Lower lobe of right lung (tissue), 2 donors: Measurements from ENCODE around the gene C2orf76. TPM values are rescaled to one million over a fixed set of nuclear protein-coding genes. Genes with fewer than 3 reads are reported as not detected.

Experiments used
- ATAC-seq, 2 donors: fragments of 200-7000 bp; cut with Tn5 transposase; one replicate each; pipeline ENCODE4 v1.9.1; 2020 to 2022; ENCODE audit warnings: mild to moderate bottlenecking in 2 of 2, moderate library complexity in 2 of 2
- DNase-seq: peaks from one replicate; pipeline ENCODE4 v3.0.0-alpha.2; 2020
- H3K27ac ChIP-seq: fragments of 200-600 bp; one replicate; pipeline ENCODE4 v1.8.0; 2022
- H3K27me3 ChIP-seq: fragments of 200-600 bp; one replicate; pipeline ENCODE4 v1.8.0; 2022; ENCODE audit warnings: low read depth
- H3K36me3 ChIP-seq: fragments of 200-600 bp; one replicate; pipeline ENCODE4 v1.8.0; 2022; ENCODE audit warnings: mild to moderate bottlenecking
- H3K4me1 ChIP-seq: fragments of 200-600 bp; one replicate; pipeline ENCODE4 v1.8.0; 2022
- H3K4me3 ChIP-seq: fragments of 200-600 bp; one replicate; pipeline ENCODE4 v1.8.0; 2022; ENCODE audit warnings: mild to moderate bottlenecking
- H3K9me3 ChIP-seq: fragments of 200-600 bp; one replicate; pipeline ENCODE4 v1.8.0; 2022
- CTCF ChIP-seq: fragments of 200-600 bp; IDR thresholded peaks from one replicate; pipeline ENCODE4 v1.8.0; 2022; ENCODE audit warnings: antibody characterized with exemption, mild to moderate bottlenecking
- intact Hi-C: fragments of 100-400 bp; cut with DNase I; formaldehyde crosslinking; loops from one replicate; pipeline ENCODE4 v1.11.0; 2022
- total RNA-seq: library from RNA; stranded (reverse); fragmentation: NEBNext Ultra II Directional; extraction: Animal tissue kit (Norgen Biotek cat#: 25700); gene quantifications from one replicate; pipeline ENCODE4 v1.2.1, GENCODE V29; 2021
- donor health status: DM: no; HTN: yes; CAD: no; lungs with severe emphysema.

Gene C2orf76
- total RNA-seq, 1 donor from 2014 or later: 11.6 TPM

- no peaks in the 10 kb centered on the region for H3K27me3 ChIP-seq
- DNase-seq: no peak
- no peak overlapping the region for H3K4me3 ChIP-seq
- H3K36me3 ChIP-seq: no peaks in the 10 kb centered on the region
- TF ChIP-seq CTCF: no peak
- H3K4me1 ChIP-seq: no peaks in the 10 kb centered on the region
- ATAC-seq: no peak
- no peaks in the 10 kb centered on the region for H3K9me3 ChIP-seq
- no peak overlapping the region for H3K27ac ChIP-seq
- intact Hi-C loops: no loop called here
These were observed 41.9 kb downstream of the C2orf76 start for GRCh38 chr2:119324685-119325270.

GRCh38 chr2:119323459-119323858 is 43.2 kb downstream of the C2orf76 start:
- H3K4me1 ChIP-seq: no peaks in the 10 kb centered on the region

GRCh38 chr2:119319593-119319992 is 47.0 kb downstream of the C2orf76 start:
- Histone ChIP-seq H3K4me3 (no peak overlapping the region), H3K9me3 (no peaks in the 10 kb centered on the region), H3K27me3 (no peaks in the 10 kb centered on the region), H3K36me3 (no peaks in the 10 kb centered on the region), H3K27ac (no peak overlapping the region), H3K4me1 (no peaks in the 10 kb centered on the region)
- intact Hi-C loops: no loop called here
- DNase-seq: no peak
- no peak for ATAC-seq
- no peak for TF ChIP-seq CTCF

More at GRCh38 chr2:119323459-119323858, 43.2 kb downstream of the C2orf76 start:
- TF ChIP-seq CTCF: no peak
- Histone ChIP-seq H3K36me3 (no peaks in the 10 kb centered on the region), H3K27ac (no peak overlapping the region), H3K4me3 (no peak overlapping the region), H3K27me3 (no peaks in the 10 kb centered on the region), H3K9me3 (no peaks in the 10 kb centered on the region)
- intact Hi-C loops: no loop called here
- ATAC-seq (no peak), DNase-seq (no peak)

GRCh38 chr2:119317554-119317953 is 49.1 kb downstream of the C2orf76 start:
- TF ChIP-seq CTCF: no peak
- Histone ChIP-seq H3K36me3 (no peaks in the 10 kb centered on the region), H3K4me3 (no peak overlapping the region), H3K9me3 (no peaks in the 10 kb centered on the region), H3K4me1 (no peaks in the 10 kb centered on the region), H3K27ac (no peak overlapping the region), H3K27me3 (no peaks in the 10 kb centered on the region)
- no peak for DNase-seq
- intact Hi-C loops: no loop called here
- ATAC-seq: no peak

- no peak for DNase-seq
- H3K4me3 ChIP-seq: no peak overlapping the region
- no peaks in the 10 kb centered on the region for H3K36me3 ChIP-seq
- H3K4me1 ChIP-seq: no peaks in the 10 kb centered on the region
- no peak overlapping the region for H3K27ac ChIP-seq
- intact Hi-C loops: no loop called here
- no peak for ATAC-seq
- TF ChIP-seq CTCF: no peak
- H3K9me3 ChIP-seq: no peaks in the 10 kb centered on the region
- no peaks in the 10 kb centered on the region for H3K27me3 ChIP-seq
These were observed 50.6 kb downstream of the C2orf76 start for GRCh38 chr2:119316066-119316465.
